HuH-7.5 (cell line): ENCODE data around the gene FOXP1.

Source experiments
- DNase-seq: peaks from one replicate; pipeline ENCODE4 v3.0.0; 2011; ENCODE audit warnings: low spot score

The FOXP1 gene

DNA sequence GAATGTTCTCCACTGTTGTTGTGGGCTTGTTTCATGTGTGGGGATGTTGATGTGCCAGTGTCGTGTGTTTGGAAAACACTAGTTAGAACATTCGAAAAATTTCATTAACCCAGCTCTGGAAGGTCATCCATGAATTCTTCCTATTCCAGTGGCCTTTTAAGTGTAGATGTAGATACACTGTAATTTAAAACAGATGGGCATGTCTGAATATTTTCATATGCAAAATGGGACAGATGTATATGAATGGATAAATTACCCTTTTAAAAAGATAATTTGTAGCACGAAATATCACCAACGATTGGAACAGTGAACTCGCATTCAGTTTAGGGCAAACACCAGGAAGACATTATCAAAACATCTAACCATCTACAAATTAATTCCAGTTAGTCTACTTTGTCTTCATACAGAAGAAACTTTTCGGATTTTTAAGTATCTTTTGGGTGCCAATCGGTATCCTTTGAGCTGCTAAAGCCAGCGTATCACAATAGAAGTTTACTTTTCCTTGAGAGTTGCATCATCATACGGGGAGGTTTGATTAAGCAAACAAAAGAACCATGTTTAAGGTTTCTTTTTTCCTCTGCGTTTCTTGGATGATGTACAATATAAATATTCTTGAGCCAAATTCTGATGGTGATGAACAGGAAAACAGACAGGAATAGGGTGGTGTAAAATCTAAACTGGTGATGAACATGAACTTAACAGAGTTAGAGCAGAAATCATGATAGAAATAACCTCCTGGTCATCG, 528.1 kb downstream of the FOXP1 start:
- DNase-seq, result no peak

DNA sequence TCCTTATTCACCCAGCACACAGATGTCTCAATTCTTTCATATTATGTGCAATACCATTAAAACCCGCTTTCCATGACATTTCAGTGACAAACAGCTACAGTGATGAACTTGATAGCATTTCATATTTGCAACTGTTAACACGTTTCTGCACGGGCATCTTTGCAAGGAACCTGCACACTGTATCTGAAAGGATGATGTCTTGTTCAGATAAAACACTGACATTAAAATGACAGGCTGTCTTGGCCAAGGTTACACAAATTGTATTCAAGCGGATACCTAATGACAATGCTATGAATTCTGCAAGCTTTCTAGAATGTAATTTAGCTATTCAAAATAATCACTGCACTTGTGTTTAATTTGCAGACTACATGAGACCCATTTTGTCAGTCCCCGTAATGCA, 529.2 kb downstream of the FOXP1 start:
- no peak for DNase-seq

DNA sequence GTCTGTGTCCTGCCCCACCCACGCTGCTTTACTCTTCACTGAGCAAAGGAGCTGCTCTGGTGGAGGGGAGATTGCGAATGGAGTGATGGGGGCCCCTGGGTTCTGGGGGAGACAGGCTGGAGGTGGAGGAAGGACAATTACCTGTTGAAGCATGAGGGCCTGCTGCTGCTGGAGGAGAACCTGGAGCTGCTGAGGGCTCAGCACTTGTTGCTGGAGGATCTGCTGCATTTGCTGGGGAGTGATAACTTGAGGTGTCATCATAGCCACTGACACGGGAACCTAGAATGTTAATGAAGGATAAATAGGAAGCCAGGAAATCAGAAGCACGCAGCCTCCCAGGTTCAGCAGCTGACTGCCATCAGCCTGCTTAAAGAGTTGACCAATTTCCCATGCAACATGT, 530.0 kb downstream of the FOXP1 start:
- DNase-seq, result no peak

GRCh38 chr3:71052716-71053115, 530.8 kb downstream of the FOXP1 start:
- no peak for DNase-seq

- no peak for DNase-seq
Measured at GRCh38 chr3:71051893-71052687, 531.4 kb downstream of the FOXP1 start.

- no peak for DNase-seq
Measured at GRCh38 chr3:71051259-71051595, 532.3 kb downstream of the FOXP1 start.

DNA sequence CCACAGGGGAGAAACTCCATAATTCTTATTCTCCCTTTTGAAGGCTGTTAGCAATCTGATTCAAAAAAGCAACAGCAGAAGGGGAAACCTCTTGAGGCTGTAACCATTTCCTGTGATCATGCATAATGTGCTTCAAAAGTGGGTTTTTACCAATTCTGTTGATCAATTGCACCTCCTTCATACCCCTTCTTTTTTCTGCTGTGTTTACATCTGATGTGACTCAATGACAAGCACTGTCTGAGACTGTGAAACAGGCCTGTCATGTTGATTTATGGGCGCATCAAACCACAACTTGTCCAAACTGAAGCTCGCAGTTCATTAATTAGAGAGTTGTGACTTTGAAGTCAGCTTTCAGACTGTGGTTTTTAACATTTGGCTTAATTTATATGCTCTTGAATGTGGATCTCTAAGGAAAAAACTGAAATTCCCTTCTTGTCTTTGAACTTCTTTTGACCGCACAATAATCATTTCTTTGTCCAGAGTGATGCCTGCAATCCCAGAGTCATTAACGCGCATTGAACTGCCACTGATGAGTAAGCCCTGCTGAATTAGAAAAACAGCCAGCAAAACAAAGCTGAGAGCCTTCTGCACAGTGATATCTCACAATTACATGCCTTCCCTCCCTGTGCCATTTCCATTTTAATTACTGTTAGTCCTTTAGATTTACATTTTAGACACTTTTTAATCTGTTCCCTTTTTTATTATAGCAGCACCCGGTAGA, 532.8 kb downstream of the FOXP1 start:
- no peak for DNase-seq

DNA sequence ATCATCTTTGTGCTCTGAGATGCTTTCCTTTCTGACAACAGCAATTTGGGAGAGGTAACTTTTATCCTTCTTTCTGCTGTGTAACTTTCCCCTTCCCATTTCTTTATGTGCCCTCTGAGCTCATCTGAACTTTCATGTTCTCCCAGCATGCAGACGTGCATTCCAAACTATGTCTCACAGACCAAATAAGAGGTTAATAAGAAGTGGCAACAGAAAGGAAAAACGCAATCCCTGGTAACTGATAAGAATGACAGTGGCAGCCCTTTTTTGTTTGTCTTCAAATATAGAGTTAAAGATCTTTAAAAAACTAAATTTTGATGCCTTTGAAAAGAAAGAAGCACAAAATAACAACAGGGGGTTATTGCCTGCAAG, 533.4 kb downstream of the FOXP1 start:
- no peak for DNase-seq

DNA sequence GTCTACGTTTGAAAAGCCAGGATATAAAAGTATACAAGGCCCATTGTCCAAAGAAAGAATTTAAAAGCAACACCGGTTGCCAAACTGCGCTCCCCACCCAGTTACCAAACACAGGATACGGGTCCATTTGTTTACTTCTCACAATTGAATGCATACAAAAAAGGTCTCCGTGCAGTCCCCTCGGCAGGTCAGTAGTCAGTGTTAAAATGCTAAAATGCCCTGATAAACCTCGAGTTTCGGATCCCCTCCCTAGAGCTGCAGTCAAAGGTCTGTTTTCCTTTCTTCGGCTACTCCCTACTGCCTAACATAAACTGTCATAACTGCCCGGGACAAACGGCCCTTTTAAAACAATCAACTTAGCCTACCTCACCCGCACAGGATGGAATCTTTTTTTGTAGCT, 534.6 kb downstream of the FOXP1 start:
- no peak for DNase-seq

GRCh38 chr3:71047616-71048531, 535.7 kb downstream of the FOXP1 start:
- DNase-seq, result no peak

GRCh38 chr3:71046791-71047190, 536.7 kb downstream of the FOXP1 start:
- DNase-seq, result no peak

DNA sequence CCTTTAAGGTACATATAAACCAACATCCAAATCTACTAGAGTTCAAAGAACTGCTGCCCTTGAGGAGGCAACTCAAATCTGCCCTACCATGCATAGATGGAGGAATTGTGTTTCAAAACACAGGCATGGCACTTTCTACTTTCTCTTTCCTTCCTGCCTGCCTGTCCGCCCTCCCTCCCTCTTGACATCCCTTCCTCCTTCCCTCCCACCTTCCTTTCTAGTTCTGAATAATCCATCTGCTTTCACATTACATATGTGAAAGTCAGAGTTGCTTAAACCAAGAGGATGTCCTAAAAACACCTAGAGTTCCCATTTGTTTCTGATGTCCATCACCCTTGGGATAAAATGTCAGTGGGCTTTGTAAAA, 537.6 kb downstream of the FOXP1 start:
- no peak for DNase-seq

- no peak for DNase-seq
Measured at GRCh38 chr3:71045212-71045916, 538.2 kb downstream of the FOXP1 start.

DNA sequence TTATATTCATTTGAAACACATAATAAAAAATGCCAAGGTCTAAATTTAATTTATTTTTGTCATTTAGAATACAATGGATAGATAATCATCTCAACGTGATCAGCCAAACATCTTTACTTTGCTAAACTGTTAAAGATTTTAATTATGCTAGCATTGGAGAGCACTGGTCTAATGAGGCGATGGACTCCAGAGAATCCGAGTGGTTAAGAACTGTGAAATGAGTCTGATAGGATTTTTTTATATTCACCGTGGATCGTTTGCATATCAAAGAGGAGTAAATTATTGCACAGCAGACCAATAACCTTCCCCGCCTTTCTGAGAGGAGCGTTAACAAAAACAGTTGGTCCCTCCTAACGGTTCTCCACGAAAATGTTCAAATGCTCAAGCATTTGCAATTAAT, 540.8 kb downstream of the FOXP1 start:
- DNase-seq, result no peak

GRCh38 chr3:71041371-71041770, 542.2 kb downstream of the FOXP1 start:
- no peak for DNase-seq

- DNase-seq, result no peak
Measured at GRCh38 chr3:71039332-71039731, 544.2 kb downstream of the FOXP1 start.

DNA sequence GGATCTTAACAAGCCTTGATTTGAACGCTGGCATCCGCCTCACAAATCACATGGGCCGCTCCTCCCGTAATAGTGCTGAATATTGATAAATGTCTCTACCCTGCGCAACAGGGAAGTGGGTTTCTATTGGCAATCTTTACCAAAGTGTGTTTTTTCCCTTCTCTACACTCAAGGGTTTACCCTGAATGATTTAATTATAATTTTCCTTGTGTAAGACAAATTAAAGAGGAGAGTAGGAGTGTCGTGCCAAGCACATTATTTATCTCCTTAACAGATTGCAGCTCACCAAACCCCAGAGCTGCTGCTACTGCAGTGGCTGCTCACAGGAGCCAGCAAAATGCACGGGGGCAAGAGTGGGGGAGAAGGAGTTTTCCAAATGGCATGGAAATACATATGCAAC, 545.8 kb downstream of the FOXP1 start:
- no peak for DNase-seq

- DNase-seq, result no peak
Measured at GRCh38 chr3:71035886-71036285, 547.6 kb downstream of the FOXP1 start.

GRCh38 chr3:71035314-71035713, 548.2 kb downstream of the FOXP1 start:
- DNase-seq, result no peak

GRCh38 chr3:71033681-71034220, 549.8 kb downstream of the FOXP1 start:
- DNase-seq, result no peak

DNA sequence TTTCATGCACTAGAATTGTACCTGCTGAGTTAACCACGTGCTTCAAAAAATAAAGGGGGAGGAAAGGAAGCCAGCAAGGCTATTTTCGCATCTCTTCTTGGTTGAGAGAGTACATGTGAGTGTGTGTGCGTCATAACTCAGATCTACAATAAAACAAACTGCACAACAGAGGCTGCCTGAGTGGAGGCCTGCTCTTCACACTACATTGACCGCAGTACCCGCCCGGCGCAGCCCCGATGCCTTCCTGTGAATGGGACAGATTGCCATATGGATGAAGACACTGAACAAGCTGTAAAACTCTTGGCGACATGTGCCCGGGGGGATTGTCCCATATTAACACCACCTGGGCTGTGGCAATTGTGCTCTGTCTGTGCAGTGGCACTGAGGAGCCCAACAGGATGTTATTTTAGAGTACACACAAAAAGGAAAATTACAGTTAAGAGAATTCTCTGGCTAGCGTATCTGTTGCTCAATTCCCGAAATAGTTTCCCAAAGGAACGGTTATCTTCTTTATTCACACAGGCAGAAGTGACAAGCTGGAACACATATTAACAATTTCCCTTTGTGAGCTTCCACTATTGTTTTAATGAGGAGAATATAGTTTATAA, 551.5 kb downstream of the FOXP1 start:
- DNase-seq, result no peak
